Adrenal gland (tissue), 5 donors: ENCODE measurements around the gene CDH20.

Experiments
- POLR2A ChIP-seq, 2 donors: fragments of 450-650 bp; IDR thresholded peaks; one replicate each; pipeline ENCODE4 v1.6.1; 2017; ENCODE audit warnings: antibody characterized with exemption in 2 of 2, mild to moderate bottlenecking in 2 of 2, moderate library complexity in 1 of 2
- TF ChIP-seq, protein P1 (sequence below), 6 experiments: fragments of 450-650 bp in 4 of 6; fragments of 200-600 bp in 2 of 6; sonication (generic) in 1 of 6; IDR thresholded peaks; 1 replicate in 5 of 6; 2 replicates in 1 of 6; pipeline versions ENCODE4 v1.5.1 to v1.8.0; 2016 to 2021; ENCODE audit warnings: antibody characterized with exemption in 6 of 6, mild to moderate bottlenecking in 2 of 6, moderate library complexity in 1 of 6
- donor health status: DM: no; HTN: no; CAD: no.

DNA sequence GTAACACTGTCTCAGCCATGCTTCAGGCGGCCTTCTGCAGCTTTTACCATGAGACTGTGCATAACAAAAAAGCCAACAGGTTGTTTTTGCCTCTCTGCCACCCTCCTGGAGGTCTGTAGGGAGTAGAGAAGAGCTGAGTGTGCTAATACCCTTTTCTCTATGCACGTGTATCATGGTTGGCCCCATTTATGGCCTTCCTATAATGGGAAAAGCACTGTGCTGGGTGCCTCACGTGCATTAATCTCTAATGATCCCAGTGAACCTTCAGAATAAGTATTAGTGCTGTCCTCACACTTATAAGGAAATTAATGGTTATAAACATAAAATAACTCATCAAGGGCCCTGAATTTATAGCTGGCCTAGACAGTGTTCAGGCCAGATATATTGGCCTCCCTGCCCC lies 164.2 kb downstream of the CDH20 start:
- TF ChIP-seq, protein P1, sequence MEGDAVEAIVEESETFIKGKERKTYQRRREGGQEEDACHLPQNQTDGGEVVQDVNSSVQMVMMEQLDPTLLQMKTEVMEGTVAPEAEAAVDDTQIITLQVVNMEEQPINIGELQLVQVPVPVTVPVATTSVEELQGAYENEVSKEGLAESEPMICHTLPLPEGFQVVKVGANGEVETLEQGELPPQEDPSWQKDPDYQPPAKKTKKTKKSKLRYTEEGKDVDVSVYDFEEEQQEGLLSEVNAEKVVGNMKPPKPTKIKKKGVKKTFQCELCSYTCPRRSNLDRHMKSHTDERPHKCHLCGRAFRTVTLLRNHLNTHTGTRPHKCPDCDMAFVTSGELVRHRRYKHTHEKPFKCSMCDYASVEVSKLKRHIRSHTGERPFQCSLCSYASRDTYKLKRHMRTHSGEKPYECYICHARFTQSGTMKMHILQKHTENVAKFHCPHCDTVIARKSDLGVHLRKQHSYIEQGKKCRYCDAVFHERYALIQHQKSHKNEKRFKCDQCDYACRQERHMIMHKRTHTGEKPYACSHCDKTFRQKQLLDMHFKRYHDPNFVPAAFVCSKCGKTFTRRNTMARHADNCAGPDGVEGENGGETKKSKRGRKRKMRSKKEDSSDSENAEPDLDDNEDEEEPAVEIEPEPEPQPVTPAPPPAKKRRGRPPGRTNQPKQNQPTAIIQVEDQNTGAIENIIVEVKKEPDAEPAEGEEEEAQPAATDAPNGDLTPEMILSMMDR (IDR thresholded peaks at IDR 0.05), result no peak
- no peak for TF ChIP-seq POLR2A (IDR thresholded peaks at IDR 0.05)
